OCI-LY1 (cell line): ENCODE measurements around the gene NAA10.

Source experiments
- H2AFZ ChIP-seq: fragments of 200-600 bp; sonication (generic), shearing (Covaris generic); 2 replicates; pipeline ENCODE4 v1.6.0; 2014; ENCODE audit warnings: antibody characterized with exemption, mild to moderate bottlenecking, low read length
- H3F3A ChIP-seq: fragments of 200-600 bp; sonication (generic), shearing (Covaris generic); 2 replicates; pipeline ENCODE4 v1.6.0; 2014; ENCODE audit warnings: mild to moderate bottlenecking, antibody characterized with exemption, low read length, moderate library complexity; ENCODE audit not compliant: insufficient read depth
- H3K27ac ChIP-seq: fragments of 200-600 bp; sonication (generic); 2 replicates; pipeline ENCODE4 v1.5.1; 2014; ENCODE audit warnings: low read length, mixed run types, mild to moderate bottlenecking, low read depth; ENCODE audit not compliant: poor library complexity, severe bottlenecking
- H3K27me3 ChIP-seq: fragments of 200-600 bp; sonication (generic); 2 replicates; pipeline ENCODE4 v1.6.0; 2014; ENCODE audit warnings: antibody characterized with exemption, mild to moderate bottlenecking, low read length, moderate library complexity; ENCODE audit not compliant: insufficient read depth
- H3K36me3 ChIP-seq: fragments of 200-600 bp; sonication (generic); 2 replicates; pipeline ENCODE4 v1.6.1; 2014; ENCODE audit warnings: mild to moderate bottlenecking, antibody characterized with exemption, low read length, moderate library complexity, mixed read lengths; ENCODE audit not compliant: insufficient read depth
- H3K4me1 ChIP-seq: fragments of 200-600 bp; sonication (generic); 2 replicates; pipeline ENCODE4 v1.5.1; 2014; ENCODE audit warnings: mild to moderate bottlenecking, low read length, moderate library complexity; ENCODE audit not compliant: insufficient read depth, severe bottlenecking
- H3K4me2 ChIP-seq: fragments of 200-600 bp; sonication (generic), shearing (Covaris generic); 2 replicates; pipeline ENCODE4 v1.6.1; 2014; ENCODE audit warnings: low read length
- H3K4me3 ChIP-seq: fragments of 200-600 bp; sonication (generic); 2 replicates; pipeline ENCODE4 v1.5.1; 2014; ENCODE audit warnings: low read length, low read depth, mild to moderate bottlenecking, mixed read lengths; ENCODE audit not compliant: poor library complexity, severe bottlenecking
- H3K79me2 ChIP-seq: fragments of 200-600 bp; shearing (Covaris generic); 2 replicates; pipeline ENCODE4 v1.6.1; 2016; ENCODE audit warnings: mixed run types, low read length, mixed read lengths; ENCODE audit not compliant: insufficient read depth
- H3K9ac ChIP-seq: fragments of 200-600 bp; sonication (generic), shearing (Covaris generic); 2 replicates; pipeline ENCODE4 v1.6.1; 2014; ENCODE audit warnings: mild to moderate bottlenecking, low read length, mixed read lengths
- H3K9me2 ChIP-seq: fragments of 200-600 bp; sonication (generic), shearing (Covaris generic); 2 replicates; pipeline ENCODE4 v1.6.1; 2014; ENCODE audit warnings: low read depth, mild to moderate bottlenecking, low read length, mixed read lengths
- H3K9me3 ChIP-seq: fragments of 200-600 bp; shearing (Covaris generic); 2 replicates; pipeline ENCODE4 v1.6.1; 2014; ENCODE audit warnings: low read length, mixed read lengths
- H4K20me1 ChIP-seq: fragments of 200-600 bp; sonication (generic), shearing (Covaris generic); 2 replicates; pipeline ENCODE4 v1.6.0; 2016; ENCODE audit warnings: mild to moderate bottlenecking, low read length; ENCODE audit not compliant: insufficient read depth
- EZH2 ChIP-seq: fragments of 200-600 bp; sonication (generic), shearing (Covaris generic); IDR thresholded peaks from 2 replicates; pipeline ENCODE4 v1.8.0; 2017; ENCODE audit warnings: borderline replicate concordance, mixed run types, mild to moderate bottlenecking, antibody characterized with exemption, low read length, moderate library complexity, mixed read lengths
- TF ChIP-seq, protein P1 (sequence below): fragments of 200-600 bp; sonication (generic), shearing (Covaris generic); IDR thresholded peaks from 2 replicates; pipeline ENCODE4 v1.5.1; 2017; ENCODE audit warnings: mild to moderate bottlenecking, antibody characterized with exemption, low read length, moderate library complexity, mixed read lengths

The NAA10 gene

DNA sequence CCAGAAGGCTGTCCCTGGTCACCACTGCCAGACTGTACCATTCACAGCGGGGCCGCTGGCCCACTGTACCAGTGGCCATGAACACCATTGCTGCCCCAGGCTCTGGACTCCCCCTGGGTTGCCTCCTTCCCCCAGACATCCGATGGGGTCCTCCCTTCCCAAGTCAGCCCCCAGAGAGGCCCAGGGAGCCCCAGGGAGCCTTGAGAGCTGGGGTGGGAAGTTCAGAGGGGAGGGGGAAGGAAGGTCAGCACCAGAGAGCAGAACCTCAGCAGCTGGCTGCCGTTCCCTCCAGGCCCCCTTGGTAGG, 8.3 kb downstream of the NAA10 start:
- peaks cover 59% of the 10 kb centered on the region for H3K4me1 ChIP-seq
- no peaks in the 10 kb centered on the region for H3K9me2 ChIP-seq
- no peaks in the 10 kb centered on the region for H4K20me1 ChIP-seq
- H2AFZ ChIP-seq: no peak overlapping the region
- no peaks in the 10 kb centered on the region for H3K27me3 ChIP-seq
- H3K9me3 ChIP-seq: no peaks in the 10 kb centered on the region
- H3K36me3 ChIP-seq: peaks cover 23% of the 10 kb centered on the region; the same call in 1 of the 2 replicates
- no peak for TF ChIP-seq EZH2
- TF ChIP-seq, protein P1, sequence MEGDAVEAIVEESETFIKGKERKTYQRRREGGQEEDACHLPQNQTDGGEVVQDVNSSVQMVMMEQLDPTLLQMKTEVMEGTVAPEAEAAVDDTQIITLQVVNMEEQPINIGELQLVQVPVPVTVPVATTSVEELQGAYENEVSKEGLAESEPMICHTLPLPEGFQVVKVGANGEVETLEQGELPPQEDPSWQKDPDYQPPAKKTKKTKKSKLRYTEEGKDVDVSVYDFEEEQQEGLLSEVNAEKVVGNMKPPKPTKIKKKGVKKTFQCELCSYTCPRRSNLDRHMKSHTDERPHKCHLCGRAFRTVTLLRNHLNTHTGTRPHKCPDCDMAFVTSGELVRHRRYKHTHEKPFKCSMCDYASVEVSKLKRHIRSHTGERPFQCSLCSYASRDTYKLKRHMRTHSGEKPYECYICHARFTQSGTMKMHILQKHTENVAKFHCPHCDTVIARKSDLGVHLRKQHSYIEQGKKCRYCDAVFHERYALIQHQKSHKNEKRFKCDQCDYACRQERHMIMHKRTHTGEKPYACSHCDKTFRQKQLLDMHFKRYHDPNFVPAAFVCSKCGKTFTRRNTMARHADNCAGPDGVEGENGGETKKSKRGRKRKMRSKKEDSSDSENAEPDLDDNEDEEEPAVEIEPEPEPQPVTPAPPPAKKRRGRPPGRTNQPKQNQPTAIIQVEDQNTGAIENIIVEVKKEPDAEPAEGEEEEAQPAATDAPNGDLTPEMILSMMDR: no peak
- H3K9ac ChIP-seq: peak overlapping the region; percentile 97
- H3K4me3 ChIP-seq: peak overlapping the region; percentile 95
- peak overlapping the region; percentile 95 for H3K4me2 ChIP-seq
- no peaks in the 10 kb centered on the region for H3K79me2 ChIP-seq
- peak overlapping the region; percentile 100 for H3K27ac ChIP-seq
- H3F3A ChIP-seq: no peaks in the 10 kb centered on the region

DNA sequence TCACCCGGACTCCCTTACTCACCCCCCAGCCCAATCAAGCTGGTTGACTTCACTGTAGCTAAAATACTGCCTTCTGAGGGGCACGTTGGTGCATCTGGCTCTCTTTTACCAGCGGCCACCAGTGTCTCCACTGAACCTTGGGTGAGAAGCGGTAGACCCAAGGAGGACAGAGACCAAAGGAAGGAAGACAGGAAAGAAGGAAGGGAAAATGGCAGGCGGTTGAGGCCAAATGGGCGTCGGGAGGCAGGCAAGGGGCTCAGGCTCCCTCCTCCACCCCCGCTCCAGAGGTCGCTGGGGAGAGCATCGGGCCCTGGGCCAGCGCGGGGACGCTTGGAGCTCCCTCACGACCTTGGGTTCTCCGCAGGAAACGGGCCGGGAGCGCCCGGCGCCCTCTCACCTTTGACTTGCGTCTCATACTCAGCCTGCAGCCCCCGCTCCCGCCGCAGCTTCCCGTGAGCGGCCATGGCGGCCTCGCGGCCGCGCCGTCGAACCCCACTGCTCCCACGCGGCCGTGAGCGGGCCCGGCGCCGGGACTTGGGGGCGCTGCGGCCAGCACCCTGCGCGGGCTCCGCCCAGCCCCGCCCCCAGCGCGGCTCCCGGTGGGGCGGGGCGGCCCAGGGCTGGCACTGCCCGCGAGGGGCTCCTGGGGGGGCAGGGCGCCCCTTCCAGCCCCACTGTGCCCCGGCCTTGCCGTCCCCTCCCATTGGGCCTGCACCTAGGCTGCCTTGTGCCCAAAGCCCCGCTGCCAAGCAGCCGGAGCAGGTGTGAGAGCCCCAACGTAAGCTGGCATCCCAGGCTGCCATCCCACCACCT, 8.9 kb downstream of the NAA10 start, which contains the start of gene ARHGAP4:
ARHGAP4 (minus strand) TSS at position 526 of the 813 bp plus-strand sequence; CDS start at position 464, 62 bp downstream.
- H3K36me3 ChIP-seq: peaks cover 23% of the 10 kb centered on the region; the same call in 1 of the 2 replicates
- H3K4me1 ChIP-seq: peaks cover 59% of the 10 kb centered on the region
- H3K27me3 ChIP-seq: no peaks in the 10 kb centered on the region
- H4K20me1 ChIP-seq: no peaks in the 10 kb centered on the region
- H3K9me3 ChIP-seq: no peaks in the 10 kb centered on the region
- TF ChIP-seq, protein P1: no peak
- no peak for TF ChIP-seq EZH2
- no peak within 1 kb of the TSS for H2AFZ ChIP-seq
- H3K9me2 ChIP-seq: no peaks in the 10 kb centered on the region
- H3F3A ChIP-seq: no peaks in the 10 kb centered on the region
- H3K4me3 ChIP-seq: peak within 1 kb of the TSS; percentile 95
- peak within 1 kb of the TSS; percentile 95 for H3K4me2 ChIP-seq
- H3K27ac ChIP-seq: peak within 1 kb of the TSS; percentile 100
- peak within 1 kb of the TSS; percentile 97 for H3K9ac ChIP-seq
- H3K79me2 ChIP-seq: no peaks in the 10 kb centered on the region

DNA sequence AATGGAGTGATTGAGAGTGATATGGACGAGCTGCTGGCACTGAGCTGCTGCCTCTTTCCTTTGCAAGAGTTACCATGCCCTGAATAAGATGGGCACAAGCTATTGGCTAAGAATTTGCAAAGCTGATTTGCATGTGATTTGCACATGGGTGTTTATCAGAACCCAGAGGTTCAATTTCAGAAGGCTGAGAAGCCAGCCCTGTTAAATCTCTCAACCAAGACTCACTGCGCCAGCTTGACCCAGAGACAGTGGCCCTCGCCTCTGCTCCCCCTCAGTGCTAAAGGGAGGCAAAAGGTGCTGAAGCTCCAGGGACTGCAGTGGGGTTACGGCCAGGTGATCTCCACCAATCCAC, 9.5 kb downstream of the NAA10 start:
- peaks cover 59% of the 10 kb centered on the region for H3K4me1 ChIP-seq

More for the DNA sequence above, 9.5 kb downstream of the NAA10 start:
- peak overlapping the region; percentile 100 for H3K27ac ChIP-seq
- no peaks in the 10 kb centered on the region for H4K20me1 ChIP-seq
- H3K36me3 ChIP-seq: peaks cover 24% of the 10 kb centered on the region; the same call in 1 of the 2 replicates
- H3K9me2 ChIP-seq: no peaks in the 10 kb centered on the region
- H3F3A ChIP-seq: no peaks in the 10 kb centered on the region
- H2AFZ ChIP-seq: no peak overlapping the region
- no peaks in the 10 kb centered on the region for H3K79me2 ChIP-seq
- peak overlapping the region; percentile 97 for H3K9ac ChIP-seq
- TF ChIP-seq, protein P1: no peak
- no peak for TF ChIP-seq EZH2
- H3K9me3 ChIP-seq: no peaks in the 10 kb centered on the region
- H3K4me2 ChIP-seq: peak overlapping the region; percentile 95
- no peaks in the 10 kb centered on the region for H3K27me3 ChIP-seq
- peak overlapping the region; percentile 95 for H3K4me3 ChIP-seq
